Measurements from ENCODE around the gene BOC. TPM values are rescaled to one million over a fixed set of nuclear protein-coding genes. Genes with fewer than 3 reads are reported as not detected.
A peak's percentile ranks its signal among the peaks of the same experiment; 100 is the strongest.

BOC gene
- total RNA-seq, 4 donors from 2014 or later = 103 to 169 (median 105) TPM

DNA sequence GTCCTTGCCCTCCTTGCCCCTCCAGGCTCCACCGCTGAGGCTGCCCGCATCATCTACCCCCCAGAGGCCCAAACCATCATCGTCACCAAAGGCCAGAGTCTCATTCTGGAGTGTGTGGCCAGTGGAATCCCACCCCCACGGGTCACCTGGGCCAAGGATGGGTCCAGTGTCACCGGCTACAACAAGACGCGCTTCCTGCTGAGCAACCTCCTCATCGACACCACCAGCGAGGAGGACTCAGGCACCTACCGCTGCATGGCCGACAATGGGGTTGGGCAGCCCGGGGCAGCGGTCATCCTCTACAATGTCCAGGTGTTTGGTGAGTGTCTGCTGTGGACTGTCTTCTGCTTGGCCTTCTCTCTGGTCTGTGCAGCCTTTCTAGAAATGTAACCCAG, 61.0 kb downstream of the BOC start:
- Histone ChIP-seq H3K27me3 (no peaks in the 10 kb centered on the region), H3K36me3 (no peaks in the 10 kb centered on the region), H3K4me3 (no peak overlapping the region), H3K4me1 (peaks cover 7 to 13% of the 10 kb centered on the region in 2 donors), H3K9me3 (no peaks in the 10 kb centered on the region), H3K27ac (no peak overlapping the region)
- DNase-seq = peak; percentile 15 to 16
- TF ChIP-seq POLR2A (IDR thresholded peaks at IDR 0.05) = no peak
- TF ChIP-seq, protein P1, sequence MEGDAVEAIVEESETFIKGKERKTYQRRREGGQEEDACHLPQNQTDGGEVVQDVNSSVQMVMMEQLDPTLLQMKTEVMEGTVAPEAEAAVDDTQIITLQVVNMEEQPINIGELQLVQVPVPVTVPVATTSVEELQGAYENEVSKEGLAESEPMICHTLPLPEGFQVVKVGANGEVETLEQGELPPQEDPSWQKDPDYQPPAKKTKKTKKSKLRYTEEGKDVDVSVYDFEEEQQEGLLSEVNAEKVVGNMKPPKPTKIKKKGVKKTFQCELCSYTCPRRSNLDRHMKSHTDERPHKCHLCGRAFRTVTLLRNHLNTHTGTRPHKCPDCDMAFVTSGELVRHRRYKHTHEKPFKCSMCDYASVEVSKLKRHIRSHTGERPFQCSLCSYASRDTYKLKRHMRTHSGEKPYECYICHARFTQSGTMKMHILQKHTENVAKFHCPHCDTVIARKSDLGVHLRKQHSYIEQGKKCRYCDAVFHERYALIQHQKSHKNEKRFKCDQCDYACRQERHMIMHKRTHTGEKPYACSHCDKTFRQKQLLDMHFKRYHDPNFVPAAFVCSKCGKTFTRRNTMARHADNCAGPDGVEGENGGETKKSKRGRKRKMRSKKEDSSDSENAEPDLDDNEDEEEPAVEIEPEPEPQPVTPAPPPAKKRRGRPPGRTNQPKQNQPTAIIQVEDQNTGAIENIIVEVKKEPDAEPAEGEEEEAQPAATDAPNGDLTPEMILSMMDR (IDR thresholded peaks at IDR 0.05) = no peak
- intact Hi-C loops (cut with DNase I; ENCODE audit: low total_unique reads) = no loop called here

DNA sequence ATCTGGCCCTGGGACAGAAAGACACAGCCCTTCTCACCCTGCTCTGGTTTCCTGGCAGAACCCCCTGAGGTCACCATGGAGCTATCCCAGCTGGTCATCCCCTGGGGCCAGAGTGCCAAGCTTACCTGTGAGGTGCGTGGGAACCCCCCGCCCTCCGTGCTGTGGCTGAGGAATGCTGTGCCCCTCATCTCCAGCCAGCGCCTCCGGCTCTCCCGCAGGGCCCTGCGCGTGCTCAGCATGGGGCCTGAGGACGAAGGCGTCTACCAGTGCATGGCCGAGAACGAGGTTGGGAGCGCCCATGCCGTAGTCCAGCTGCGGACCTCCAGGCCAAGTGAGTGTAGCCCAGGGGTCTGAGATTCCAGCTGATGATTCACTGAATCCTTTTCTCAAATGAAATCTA, 61.7 kb downstream of the BOC start:
- no peaks in the 10 kb centered on the region for H3K9me3 ChIP-seq
- peak in 1 of 2 donors; percentile 18 for DNase-seq
- no peaks in the 10 kb centered on the region for H3K27me3 ChIP-seq
- H3K27ac ChIP-seq = peak overlapping the region; percentile 11 to 16
- H3K36me3 ChIP-seq = no peaks in the 10 kb centered on the region
- H3K4me3 ChIP-seq = no peak overlapping the region
- peaks cover 7 to 13% of the 10 kb centered on the region in 2 donors for H3K4me1 ChIP-seq
- intact Hi-C loops (cut with DNase I; ENCODE audit: low total_unique reads) = no loop called here
- TF ChIP-seq POLR2A (IDR thresholded peaks at IDR 0.05) = no peak

GRCh38 chr3:113273604-113274378, 62.4 kb downstream of the BOC start:
- Histone ChIP-seq H3K27me3 (no peaks in the 10 kb centered on the region), H3K9me3 (no peaks in the 10 kb centered on the region), H3K4me3 (no peak overlapping the region), H3K27ac (peak overlapping the region; percentile 86 to 87), H3K4me1 (peaks cover 7 to 13% of the 10 kb centered on the region in 2 donors), H3K36me3 (no peaks in the 10 kb centered on the region)
- no peak for TF ChIP-seq POLR2A (IDR thresholded peaks at IDR 0.05)
- TF ChIP-seq, protein P1 (IDR thresholded peaks at IDR 0.05) = no peak
- peak in 1 of 2 donors; percentile 14 for DNase-seq
- intact Hi-C loops (cut with DNase I; ENCODE audit: low total_unique reads) = no loop called here

GRCh38 chr3:113274425-113275257, 63.3 kb downstream of the BOC start:
- peak; percentile 17 to 23 for DNase-seq
- intact Hi-C loops (cut with DNase I; ENCODE audit: low total_unique reads) = no loop called here
- H3K4me3 ChIP-seq = no peak overlapping the region
- TF ChIP-seq, protein P1 (IDR thresholded peaks at IDR 0.05) = no peak
- no peak for TF ChIP-seq POLR2A (IDR thresholded peaks at IDR 0.05)
- peak overlapping the region; percentile 86 to 87 for H3K27ac ChIP-seq
- no peaks in the 10 kb centered on the region for H3K9me3 ChIP-seq
- no peaks in the 10 kb centered on the region for H3K36me3 ChIP-seq
- H3K4me1 ChIP-seq = peaks cover 7 to 13% of the 10 kb centered on the region in 2 donors
- H3K27me3 ChIP-seq = no peaks in the 10 kb centered on the region

DNA sequence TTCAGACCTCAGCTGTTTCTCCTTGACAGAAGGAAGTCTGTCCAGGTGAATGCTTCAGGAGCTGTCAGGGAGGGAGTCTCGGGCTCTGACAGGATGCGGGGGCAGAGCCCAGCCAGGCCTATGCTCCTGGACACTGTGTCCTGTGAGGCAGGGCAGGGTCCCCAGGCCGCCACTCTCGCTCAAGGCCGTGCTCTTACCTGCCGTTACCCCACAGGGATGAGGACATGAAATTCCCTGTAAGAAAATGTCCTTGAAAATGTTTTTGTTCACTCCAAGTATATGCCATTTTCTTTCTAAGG, 63.9 kb downstream of the BOC start:
- peaks cover 7 to 13% of the 10 kb centered on the region in 2 donors for H3K4me1 ChIP-seq
- H3K36me3 ChIP-seq = no peaks in the 10 kb centered on the region
- H3K9me3 ChIP-seq = no peaks in the 10 kb centered on the region
- intact Hi-C loops (cut with DNase I; ENCODE audit: low total_unique reads) = no loop called here
- peak overlapping the region; percentile 86 to 87 for H3K27ac ChIP-seq
- peak in 1 of 2 donors; percentile 17 for DNase-seq
- H3K4me3 ChIP-seq = no peak overlapping the region
- TF ChIP-seq, protein P1 (IDR thresholded peaks at IDR 0.05) = no peak
- no peaks in the 10 kb centered on the region for H3K27me3 ChIP-seq
